ENCODE measurements around the gene ELFN2.

Gene ELFN2

DNA sequence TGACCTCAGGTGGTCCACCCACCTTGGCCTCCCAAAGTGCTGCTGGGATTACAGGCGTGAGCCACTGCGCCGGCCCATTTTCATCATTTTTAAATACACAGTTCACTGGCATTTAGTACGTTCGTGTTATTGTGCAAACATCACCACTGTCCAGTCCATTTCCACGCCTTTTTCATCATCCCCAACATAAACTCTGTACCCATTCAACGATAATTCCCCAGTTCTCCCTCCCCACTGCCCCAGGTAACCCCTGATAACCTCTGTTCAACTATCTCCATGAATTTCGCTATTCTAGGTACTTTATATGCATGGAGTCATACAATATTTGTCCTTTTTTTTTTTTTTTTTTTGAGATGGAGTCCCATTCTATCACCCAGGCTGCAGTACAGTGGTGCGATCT, 18.2 kb upstream of the ELFN2 start:
- TF ChIP-seq, protein P1, sequence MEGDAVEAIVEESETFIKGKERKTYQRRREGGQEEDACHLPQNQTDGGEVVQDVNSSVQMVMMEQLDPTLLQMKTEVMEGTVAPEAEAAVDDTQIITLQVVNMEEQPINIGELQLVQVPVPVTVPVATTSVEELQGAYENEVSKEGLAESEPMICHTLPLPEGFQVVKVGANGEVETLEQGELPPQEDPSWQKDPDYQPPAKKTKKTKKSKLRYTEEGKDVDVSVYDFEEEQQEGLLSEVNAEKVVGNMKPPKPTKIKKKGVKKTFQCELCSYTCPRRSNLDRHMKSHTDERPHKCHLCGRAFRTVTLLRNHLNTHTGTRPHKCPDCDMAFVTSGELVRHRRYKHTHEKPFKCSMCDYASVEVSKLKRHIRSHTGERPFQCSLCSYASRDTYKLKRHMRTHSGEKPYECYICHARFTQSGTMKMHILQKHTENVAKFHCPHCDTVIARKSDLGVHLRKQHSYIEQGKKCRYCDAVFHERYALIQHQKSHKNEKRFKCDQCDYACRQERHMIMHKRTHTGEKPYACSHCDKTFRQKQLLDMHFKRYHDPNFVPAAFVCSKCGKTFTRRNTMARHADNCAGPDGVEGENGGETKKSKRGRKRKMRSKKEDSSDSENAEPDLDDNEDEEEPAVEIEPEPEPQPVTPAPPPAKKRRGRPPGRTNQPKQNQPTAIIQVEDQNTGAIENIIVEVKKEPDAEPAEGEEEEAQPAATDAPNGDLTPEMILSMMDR (IDR thresholded peaks at IDR 0.05; ENCODE audit: control insufficient read depth, insufficient read depth, low read depth, low read length, missing control alignments): no peak
- no peak for DNase-seq (ENCODE audit: low read depth)
- no peak overlapping the region for H3K4me3 ChIP-seq (ENCODE audit: control insufficient read depth, low read depth, low read length)

DNA sequence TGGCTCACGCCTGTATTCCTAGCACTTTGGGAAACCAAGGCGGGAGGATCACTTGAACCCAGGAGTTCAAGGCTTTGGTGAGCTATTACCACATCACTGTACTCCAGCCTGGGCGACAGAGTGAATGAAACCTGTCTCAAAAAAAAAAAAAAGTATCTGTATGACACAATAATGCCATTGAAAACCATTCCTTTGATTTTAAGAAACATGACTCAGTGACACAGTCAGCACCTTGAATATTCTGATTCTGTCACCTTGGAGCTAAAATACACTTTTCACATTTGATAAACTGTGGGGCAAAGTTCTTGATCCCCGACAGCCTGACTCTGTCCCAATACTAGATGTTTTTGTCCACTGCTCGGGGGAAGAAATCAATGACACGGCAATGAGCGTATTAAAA, 16.7 kb upstream of the ELFN2 start:
- H3K4me3 ChIP-seq (ENCODE audit: control insufficient read depth, low read depth, low read length): no peak overlapping the region
- TF ChIP-seq, protein P1 (IDR thresholded peaks at IDR 0.05; ENCODE audit: control insufficient read depth, insufficient read depth, low read depth, low read length, missing control alignments): no peak
- no peak for DNase-seq (ENCODE audit: low read depth)

DNA sequence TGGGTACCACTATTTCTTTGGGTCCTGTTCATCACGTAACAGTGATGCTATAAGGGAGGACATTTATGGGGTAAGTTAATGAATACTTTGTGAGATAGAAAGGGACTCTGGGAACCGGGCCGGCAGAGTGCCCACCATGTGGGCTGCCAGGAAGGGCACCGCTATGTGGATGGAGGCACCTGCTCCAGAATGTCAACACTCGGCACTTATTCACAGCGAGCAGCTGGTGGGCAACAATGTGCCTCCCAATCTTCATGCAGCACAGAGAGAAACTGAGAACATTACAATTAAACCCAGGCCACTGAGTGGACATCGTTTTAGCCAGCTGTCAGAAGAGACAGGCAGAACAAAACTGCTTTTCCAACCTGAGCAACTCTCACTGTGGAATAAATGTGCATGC, 15.8 kb upstream of the ELFN2 start:
- no peak overlapping the region for H3K4me3 ChIP-seq (ENCODE audit: control insufficient read depth, low read depth, low read length)
- no peak for DNase-seq (ENCODE audit: low read depth)
- TF ChIP-seq, protein P1 (IDR thresholded peaks at IDR 0.05; ENCODE audit: control insufficient read depth, insufficient read depth, low read depth, low read length, missing control alignments): no peak

DNA sequence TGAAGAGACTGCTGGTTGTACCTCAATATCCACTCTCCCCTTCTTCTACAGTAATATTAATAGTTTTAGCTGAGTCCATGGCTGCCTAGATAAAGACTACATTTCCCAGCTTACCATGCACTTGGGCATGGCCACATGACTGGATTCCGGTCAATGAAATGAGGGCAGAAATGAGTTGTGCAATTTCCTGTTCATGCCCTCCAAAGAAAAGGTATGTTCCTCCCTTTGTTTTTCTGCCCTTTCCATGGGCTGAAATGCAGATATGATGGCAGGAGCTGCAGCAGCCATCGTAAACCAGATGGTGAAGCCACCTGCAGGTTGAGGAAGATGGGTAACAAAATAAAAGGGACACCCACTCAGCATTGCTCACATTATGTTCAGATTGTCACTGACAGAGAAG, 15.3 kb upstream of the ELFN2 start:
- no peak overlapping the region for H3K4me3 ChIP-seq (ENCODE audit: control insufficient read depth, low read depth, low read length)
- DNase-seq (ENCODE audit: low read depth): no peak
- TF ChIP-seq, protein P1 (IDR thresholded peaks at IDR 0.05; ENCODE audit: control insufficient read depth, insufficient read depth, low read depth, low read length, missing control alignments): no peak

DNA sequence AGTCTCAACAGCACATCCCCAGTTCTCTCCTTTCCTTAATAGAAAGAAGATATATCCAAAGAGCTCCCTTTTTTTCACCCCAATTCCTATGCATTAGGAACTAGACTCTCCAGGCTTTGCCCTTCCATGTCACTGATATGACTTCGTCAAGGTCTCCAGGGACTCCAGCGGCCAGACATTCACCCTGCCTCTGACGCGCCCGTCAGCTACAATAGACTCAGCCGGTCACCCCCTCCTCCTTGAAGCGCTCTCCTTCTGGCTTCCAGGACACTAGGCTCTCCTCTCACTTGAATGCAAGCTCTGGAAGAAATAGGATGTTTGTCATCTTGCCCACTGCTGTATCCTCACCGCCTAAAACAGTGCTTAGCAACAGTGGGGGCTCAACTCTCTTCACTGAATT, 14.9 kb upstream of the ELFN2 start:
- H3K4me3 ChIP-seq (ENCODE audit: control insufficient read depth, low read depth, low read length): no peak overlapping the region
- TF ChIP-seq, protein P1 (IDR thresholded peaks at IDR 0.05; ENCODE audit: control insufficient read depth, insufficient read depth, low read depth, low read length, missing control alignments): no peak
- no peak for DNase-seq (ENCODE audit: low read depth)

DNA sequence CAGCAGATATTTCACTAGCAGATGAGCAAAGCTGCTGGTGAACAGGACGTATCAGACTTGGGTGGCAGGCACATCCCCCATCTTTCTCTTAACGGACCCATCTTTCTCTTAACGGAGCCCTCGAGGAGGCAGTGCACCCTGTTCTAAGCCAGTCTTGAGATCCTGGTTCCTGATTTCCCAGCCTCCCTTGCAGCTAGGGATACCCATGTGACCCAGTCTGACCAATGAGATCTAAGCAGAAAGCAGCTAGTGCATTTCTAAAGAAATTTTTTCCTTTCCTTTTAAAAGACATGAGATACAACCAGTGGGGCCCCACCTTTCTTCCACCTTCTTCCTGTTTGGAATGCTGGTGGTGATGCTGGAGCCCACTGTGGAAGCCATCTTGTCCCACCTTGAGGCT, 13.6 kb upstream of the ELFN2 start:
- DNase-seq (ENCODE audit: low read depth): no peak
- TF ChIP-seq, protein P1 (IDR thresholded peaks at IDR 0.05; ENCODE audit: control insufficient read depth, insufficient read depth, low read depth, low read length, missing control alignments): no peak
- H3K4me3 ChIP-seq (ENCODE audit: control insufficient read depth, low read depth, low read length): no peak overlapping the region

DNA sequence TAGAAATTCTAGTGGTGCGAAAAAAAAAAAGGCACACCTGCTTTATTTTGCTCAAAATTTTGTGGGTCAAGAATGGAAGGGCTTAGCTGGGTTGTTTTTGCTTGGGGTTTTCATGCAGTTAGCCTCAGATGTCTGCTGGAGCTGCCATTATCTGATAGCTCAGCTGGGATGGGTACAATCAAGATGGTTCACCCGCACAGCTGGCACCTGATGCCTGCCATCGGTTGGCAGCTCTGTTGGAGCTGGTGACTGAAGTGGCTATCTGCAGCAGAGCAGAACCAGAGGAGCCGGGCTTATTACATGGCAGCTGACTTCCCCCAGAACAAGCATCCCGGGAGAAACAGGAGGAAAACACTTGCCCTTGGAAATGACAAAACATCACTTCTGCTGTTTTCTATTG, 12.1 kb upstream of the ELFN2 start:
- TF ChIP-seq, protein P1 (IDR thresholded peaks at IDR 0.05; ENCODE audit: control insufficient read depth, insufficient read depth, low read depth, low read length, missing control alignments): no peak
- DNase-seq (ENCODE audit: low read depth): no peak
- no peak overlapping the region for H3K4me3 ChIP-seq (ENCODE audit: control insufficient read depth, low read depth, low read length)
